SK-N-MC (cell line): ENCODE results near the gene EXOC3L4.
A peak's percentile ranks its signal among the peaks of the same experiment; 100 is the strongest.

ENCODE experiments used
- DNase-seq: peaks from one replicate; pipeline ENCODE4 v3.0.0-alpha.2; 2011; ENCODE audit warnings: low read depth, low spot score
- H3K27ac ChIP-seq: fragments of 200-600 bp; sonication (generic); 2 replicates; pipeline ENCODE4 v1.5.1; 2016; ENCODE audit warnings: mixed run types
- H3K36me3 ChIP-seq: fragments of 200-600 bp; sonication (generic); 2 replicates; pipeline ENCODE4 v1.6.1; 2017; ENCODE audit warnings: antibody characterized with exemption, low read length, mixed read lengths; ENCODE audit not compliant: insufficient read depth
- H3K4me3 ChIP-seq: fragments of 200-600 bp; sonication (generic); 2 replicates; pipeline ENCODE4 v1.5.1; 2016
- H3K9ac ChIP-seq: fragments of 200-600 bp; sonication (generic); 2 replicates; pipeline ENCODE4 v1.8.0; 2017; ENCODE audit warnings: mixed run types, mixed read lengths; ENCODE audit not compliant: insufficient read length
- H3K9me3 ChIP-seq: fragments of 200-600 bp; sonication (generic); 2 replicates; pipeline ENCODE4 v1.6.1; 2017; ENCODE audit warnings: low read depth, mild to moderate bottlenecking, antibody characterized with exemption, low read length, moderate library complexity, mixed read lengths
- EZH2 ChIP-seq: fragments of 200-600 bp; sonication (generic); IDR thresholded peaks from one replicate; pipeline ENCODE4 v1.6.1; 2017; ENCODE audit warnings: antibody characterized with exemption
- FOXP2 ChIP-seq: optimal IDR thresholded peaks from 2 replicates; pipeline ENCODE3; 2011; ENCODE audit warnings: mild to moderate bottlenecking, moderate library complexity; ENCODE audit not compliant: insufficient read depth; ENCODE audit errors: extremely low read length, control extremely low read depth
- POLR2AphosphoS5 ChIP-seq: IDR thresholded peaks from 2 replicates; pipeline ENCODE4 v1.6.1; 2012; ENCODE audit warnings: mild to moderate bottlenecking, low read depth, low read length, borderline replicate concordance

The EXOC3L4 gene

DNA sequence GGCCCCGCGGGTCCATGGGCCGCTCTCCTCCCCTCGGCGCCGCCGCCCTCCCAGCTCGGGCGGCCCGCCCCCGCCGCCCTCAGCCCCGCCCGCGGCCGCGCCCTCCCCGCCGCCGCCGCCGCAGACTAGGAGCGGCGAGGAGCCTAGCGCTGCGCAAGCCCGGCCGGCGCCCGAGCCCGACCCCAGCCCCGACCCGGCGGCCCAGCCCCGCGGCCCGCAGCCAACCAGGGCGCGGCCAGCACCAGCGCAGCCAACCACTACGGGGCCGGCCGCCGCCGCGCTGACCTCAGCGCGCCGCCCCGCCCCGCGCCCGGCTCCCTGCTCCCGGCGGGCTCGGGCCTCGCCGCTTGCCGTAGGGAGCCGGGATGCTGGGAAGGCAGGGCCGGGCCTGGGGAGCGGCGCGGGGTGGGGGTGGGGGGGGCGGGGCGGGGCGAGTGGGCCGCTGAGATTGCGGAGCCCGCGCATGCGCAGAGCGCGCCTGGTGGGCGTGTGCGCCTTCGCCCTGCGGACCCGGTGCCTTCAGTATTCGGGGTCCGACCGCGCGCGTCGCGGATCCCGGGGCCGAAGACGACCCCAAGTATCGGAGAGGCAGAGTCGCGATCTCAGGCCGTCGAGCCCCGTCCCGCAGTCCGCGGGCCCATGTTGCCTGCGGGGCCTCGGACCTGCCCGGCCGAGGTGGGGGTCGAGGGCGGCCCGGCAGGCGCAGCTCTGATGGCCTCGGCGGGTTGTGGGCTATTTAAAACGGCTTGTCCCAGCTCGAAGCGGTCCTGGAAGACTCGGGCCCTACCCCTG is 37.0 kb upstream of the EXOC3L4 start, which contains the start of gene CDC42BPB:
CDC42BPB (minus strand) TSS at position 178 of the 792 bp plus-strand sequence. CDS start 376 bp downstream, outside the sequence.
- Histone ChIP-seq H3K9me3 (no peaks in the 10 kb centered on the region), H3K4me3 (peak within 1 kb of the TSS; percentile 92), H3K36me3 (no peaks in the 10 kb centered on the region), H3K9ac (peak within 1 kb of the TSS; percentile 83), H3K27ac (0 out of 2 replicates have a peak within 1 kb of the TSS, but pooled peaks have one; percentile 9)
- TF ChIP-seq FOXP2 (no peak), POLR2AphosphoS5 (peak; percentile 77)
- no peak for DNase-seq

- Histone ChIP-seq H3K4me3 (peak overlapping the region; percentile 92), H3K36me3 (no peaks in the 10 kb centered on the region), H3K9me3 (no peaks in the 10 kb centered on the region), H3K27ac (0 out of 2 replicates have a peak overlapping the region, but pooled peaks have one; percentile 9), H3K9ac (peak overlapping the region; percentile 83)
- TF ChIP-seq FOXP2 = no peak
- no peak for TF ChIP-seq EZH2
- TF ChIP-seq POLR2AphosphoS5 = no peak
- DNase-seq = no peak
These were observed 36.1 kb upstream of the EXOC3L4 start for GRCh38 chr14:103058164-103059055.

- H3K4me3 ChIP-seq = no peak overlapping the region
- no peaks in the 10 kb centered on the region for H3K36me3 ChIP-seq
- TF ChIP-seq POLR2AphosphoS5 (no peak), FOXP2 (no peak), EZH2 (no peak)
- no peaks in the 10 kb centered on the region for H3K9me3 ChIP-seq
- H3K9ac ChIP-seq = no peak overlapping the region
- no peak overlapping the region for H3K27ac ChIP-seq
- DNase-seq = no peak
These were observed 35.0 kb upstream of the EXOC3L4 start for GRCh38 chr14:103059556-103059955.

GRCh38 chr14:103061482-103061976 is 33.0 kb upstream of the EXOC3L4 start:
- Histone ChIP-seq H3K9ac (no peak overlapping the region), H3K4me3 (no peak overlapping the region), H3K9me3 (no peaks in the 10 kb centered on the region), H3K36me3 (no peaks in the 10 kb centered on the region), H3K27ac (no peak overlapping the region)
- no peak for TF ChIP-seq POLR2AphosphoS5
- no peak for TF ChIP-seq EZH2
- no peak for TF ChIP-seq FOXP2
- DNase-seq = no peak

DNA sequence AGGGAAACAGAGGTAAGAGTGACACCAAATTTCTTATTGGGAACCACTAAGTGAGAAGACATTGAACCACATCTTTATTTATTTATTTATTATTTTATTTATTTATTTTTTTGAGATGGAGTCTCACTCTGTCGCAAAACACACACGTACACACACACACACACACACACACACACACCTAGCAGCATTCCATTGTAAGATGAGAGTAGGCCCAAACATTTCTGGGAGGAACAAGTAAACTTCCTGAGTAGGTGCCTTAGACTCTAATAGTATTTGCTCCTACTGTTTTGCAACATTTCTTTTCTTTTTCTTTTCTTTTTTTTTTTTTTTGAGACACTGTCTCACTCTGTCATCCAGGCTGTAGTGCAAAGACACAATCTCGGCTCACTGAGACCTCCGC is 30.1 kb upstream of the EXOC3L4 start:
- Histone ChIP-seq H3K9ac (no peak overlapping the region), H3K9me3 (no peaks in the 10 kb centered on the region), H3K36me3 (no peaks in the 10 kb centered on the region), H3K27ac (no peak overlapping the region), H3K4me3 (no peak overlapping the region)
- no peak for DNase-seq
- TF ChIP-seq EZH2 (no peak), POLR2AphosphoS5 (no peak), FOXP2 (no peak)

DNA sequence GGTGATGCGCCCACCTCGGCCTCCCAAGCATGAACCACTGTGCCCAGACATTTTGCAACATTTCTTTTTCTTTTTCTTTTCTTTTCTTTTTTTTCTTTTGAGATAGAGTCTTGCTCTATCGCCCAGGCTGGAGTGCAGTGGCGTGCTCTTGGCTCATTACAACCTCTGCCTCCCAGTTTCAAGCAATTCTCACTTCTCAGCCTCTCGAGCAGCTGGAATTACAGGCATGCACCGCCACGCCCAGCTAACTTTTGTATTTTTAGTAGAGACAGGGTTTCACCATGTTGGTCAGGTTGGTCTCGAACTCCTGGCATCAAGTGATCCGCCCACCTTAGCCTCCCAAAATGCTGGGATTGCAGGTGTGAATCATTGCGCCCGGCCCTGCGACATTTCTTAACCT is 29.5 kb upstream of the EXOC3L4 start:
- Histone ChIP-seq H3K9ac (no peak overlapping the region), H3K4me3 (no peak overlapping the region), H3K27ac (no peak overlapping the region), H3K9me3 (no peaks in the 10 kb centered on the region), H3K36me3 (no peaks in the 10 kb centered on the region)
- TF ChIP-seq EZH2 = no peak
- TF ChIP-seq POLR2AphosphoS5 = no peak
- TF ChIP-seq FOXP2 = no peak
- no peak for DNase-seq

DNA sequence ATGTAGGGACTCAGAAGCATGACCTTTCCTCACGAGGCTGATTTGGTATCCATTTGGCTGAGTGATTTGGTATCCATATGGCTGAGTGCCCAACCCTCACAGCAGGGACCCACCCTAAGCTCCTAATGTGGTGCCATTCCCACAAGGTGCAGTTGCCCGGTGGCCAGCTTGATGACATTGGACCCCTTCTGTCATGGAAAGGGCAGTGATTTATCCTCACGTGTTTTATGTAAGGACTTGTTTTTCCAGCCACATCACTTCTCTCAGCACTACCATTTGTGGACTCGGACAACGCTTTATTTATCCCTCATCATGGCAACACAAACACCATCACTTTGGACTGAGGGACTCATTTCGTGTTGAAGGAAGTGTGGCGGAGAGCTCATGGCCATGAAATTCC is 28.7 kb upstream of the EXOC3L4 start:
- DNase-seq = no peak
- Histone ChIP-seq H3K36me3 (no peaks in the 10 kb centered on the region), H3K27ac (no peak overlapping the region), H3K9me3 (no peaks in the 10 kb centered on the region), H3K9ac (no peak overlapping the region), H3K4me3 (no peak overlapping the region)
- TF ChIP-seq FOXP2 = no peak
- TF ChIP-seq POLR2AphosphoS5 = no peak

DNA sequence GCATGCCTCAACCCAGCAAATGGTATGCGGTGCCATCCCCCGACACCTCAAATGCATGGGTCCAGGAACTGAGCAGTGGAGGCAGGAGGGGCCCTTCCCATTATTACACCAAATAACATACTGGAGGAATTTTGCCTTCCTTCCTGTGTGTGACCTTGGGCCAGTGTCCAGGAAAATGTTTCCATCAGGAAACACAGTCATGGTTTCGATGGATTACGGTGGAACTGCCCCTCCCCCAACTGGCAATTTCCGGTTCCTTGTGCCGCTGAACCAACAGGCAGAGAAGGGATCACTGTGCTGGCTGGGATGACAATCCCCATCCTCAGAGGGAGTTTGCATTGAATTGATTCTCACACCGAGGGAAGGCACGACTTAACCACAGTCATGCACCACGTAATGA is 28.1 kb upstream of the EXOC3L4 start:
- no peak overlapping the region for H3K9ac ChIP-seq
- no peaks in the 10 kb centered on the region for H3K36me3 ChIP-seq
- TF ChIP-seq POLR2AphosphoS5 (no peak), FOXP2 (no peak), EZH2 (no peak)
- DNase-seq = no peak
- H3K9me3 ChIP-seq = no peaks in the 10 kb centered on the region
- H3K27ac ChIP-seq = no peak overlapping the region
- H3K4me3 ChIP-seq = no peak overlapping the region
